ENCODE measurements around the gene GRIK1. TPM values are rescaled to one million over a fixed set of nuclear protein-coding genes. Genes with fewer than 3 reads are reported as not detected.

The GRIK1 gene
- total RNA-seq, 2 donors from 2014 or later: not detected

DNA sequence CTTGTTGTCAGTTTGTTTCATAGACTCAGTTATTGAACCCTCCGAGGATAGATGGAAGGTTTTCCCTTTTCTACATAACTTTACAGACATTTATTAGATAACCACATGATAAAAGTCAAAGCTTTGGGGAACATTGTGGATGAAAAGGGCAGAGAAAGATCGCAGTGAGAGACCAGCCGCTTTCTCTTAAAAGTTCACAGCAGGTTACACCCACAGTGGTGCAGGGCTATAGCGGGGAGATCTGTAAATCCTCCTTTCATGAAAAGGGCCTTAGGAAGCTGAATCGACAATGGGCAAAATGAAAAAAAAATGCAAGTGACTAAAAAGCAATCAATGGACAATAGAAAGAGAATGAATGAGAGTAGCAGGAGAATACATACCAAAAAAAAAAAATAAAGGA lies 218.6 kb downstream of the GRIK1 start:
- H3K36me3 Mint-ChIP-seq (ENCODE audit: low read depth): no peaks in the 10 kb centered on the region
- WGBS, 2 experiments (ENCODE audit: insufficient coverage in 1 of 2, insufficient read length in 1 of 2): 29 to 53% methylated on average over 4 of the region's 5 CpGs
- H3K36me3 ChIP-seq (ENCODE audit: control insufficient read depth, insufficient read depth, low read length): no peaks in the 10 kb centered on the region
- H3K4me1 ChIP-seq (ENCODE audit: control insufficient read depth, insufficient read depth, low read length): peaks cover 10% of the 10 kb centered on the region
- H3K9me3 Mint-ChIP-seq: peaks cover 10% of the 10 kb centered on the region
- H3K27me3 Mint-ChIP-seq (ENCODE audit: insufficient read depth): no peaks in the 10 kb centered on the region
- H3K4me1 Mint-ChIP-seq: peaks cover 24% of the 10 kb centered on the region
- no peak overlapping the region for H3K9ac ChIP-seq (ENCODE audit: extremely low read depth, low read length, poor library complexity, severe bottlenecking)
- no peak for DNase-seq
- no peak overlapping the region for H3K4me3 Mint-ChIP-seq
- TF ChIP-seq, protein P1, sequence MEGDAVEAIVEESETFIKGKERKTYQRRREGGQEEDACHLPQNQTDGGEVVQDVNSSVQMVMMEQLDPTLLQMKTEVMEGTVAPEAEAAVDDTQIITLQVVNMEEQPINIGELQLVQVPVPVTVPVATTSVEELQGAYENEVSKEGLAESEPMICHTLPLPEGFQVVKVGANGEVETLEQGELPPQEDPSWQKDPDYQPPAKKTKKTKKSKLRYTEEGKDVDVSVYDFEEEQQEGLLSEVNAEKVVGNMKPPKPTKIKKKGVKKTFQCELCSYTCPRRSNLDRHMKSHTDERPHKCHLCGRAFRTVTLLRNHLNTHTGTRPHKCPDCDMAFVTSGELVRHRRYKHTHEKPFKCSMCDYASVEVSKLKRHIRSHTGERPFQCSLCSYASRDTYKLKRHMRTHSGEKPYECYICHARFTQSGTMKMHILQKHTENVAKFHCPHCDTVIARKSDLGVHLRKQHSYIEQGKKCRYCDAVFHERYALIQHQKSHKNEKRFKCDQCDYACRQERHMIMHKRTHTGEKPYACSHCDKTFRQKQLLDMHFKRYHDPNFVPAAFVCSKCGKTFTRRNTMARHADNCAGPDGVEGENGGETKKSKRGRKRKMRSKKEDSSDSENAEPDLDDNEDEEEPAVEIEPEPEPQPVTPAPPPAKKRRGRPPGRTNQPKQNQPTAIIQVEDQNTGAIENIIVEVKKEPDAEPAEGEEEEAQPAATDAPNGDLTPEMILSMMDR (conservative IDR thresholded peaks at IDR 0.05): no peak
- no peak overlapping the region for H3K27ac ChIP-seq (ENCODE audit: low read depth, low read length)
- peaks cover 14% of the 10 kb centered on the region for H3K9me3 ChIP-seq (ENCODE audit: control insufficient read depth, low read length)
- no peak overlapping the region for H3K27ac Mint-ChIP-seq
- no peak overlapping the region for H3K4me3 ChIP-seq (ENCODE audit: low read length)
- H3K27me3 ChIP-seq (ENCODE audit: control insufficient read depth, insufficient read depth, low read length, poor library complexity, severe bottlenecking): no peaks in the 10 kb centered on the region

DNA sequence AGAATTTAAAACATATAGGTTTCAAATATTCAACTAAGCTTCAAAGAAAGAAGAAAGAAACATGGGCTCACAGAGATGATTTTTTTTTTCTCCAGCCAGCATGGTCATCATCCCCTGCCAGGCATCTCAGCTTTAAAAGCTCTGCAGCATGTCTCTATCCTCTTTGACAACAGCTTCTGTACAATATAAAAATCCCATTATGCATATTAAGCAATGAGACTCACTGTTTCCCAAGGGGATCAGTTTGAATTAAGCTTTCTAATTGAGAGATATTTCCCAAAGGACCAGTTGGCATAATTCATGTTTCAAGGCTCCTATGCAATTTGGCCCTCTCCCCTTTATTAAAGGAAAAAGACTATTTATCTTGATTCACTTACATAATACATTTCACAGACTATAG lies 220.3 kb downstream of the GRIK1 start:
- Histone ChIP-seq H3K4me1 (ENCODE audit: control insufficient read depth, insufficient read depth, low read length) (peaks cover 10% of the 10 kb centered on the region), H3K4me3 (ENCODE audit: low read length) (no peak overlapping the region), H3K9me3 (ENCODE audit: control insufficient read depth, low read length) (peaks cover 18% of the 10 kb centered on the region), H3K27ac (ENCODE audit: low read depth, low read length) (no peak overlapping the region), H3K27me3 (ENCODE audit: control insufficient read depth, insufficient read depth, low read length, poor library complexity, severe bottlenecking) (no peaks in the 10 kb centered on the region), H3K9ac (ENCODE audit: extremely low read depth, low read length, poor library complexity, severe bottlenecking) (no peak overlapping the region), H3K36me3 (ENCODE audit: control insufficient read depth, insufficient read depth, low read length) (no peaks in the 10 kb centered on the region)
- Mint-ChIP-seq H3K4me3 (no peak overlapping the region), H3K4me1 (peaks cover 10% of the 10 kb centered on the region), H3K27ac (no peak overlapping the region), H3K27me3 (ENCODE audit: insufficient read depth) (no peaks in the 10 kb centered on the region), H3K9me3 (peaks cover 12% of the 10 kb centered on the region), H3K36me3 (ENCODE audit: low read depth) (no peaks in the 10 kb centered on the region)
- TF ChIP-seq, protein P1 (conservative IDR thresholded peaks at IDR 0.05): no peak
- no peak for DNase-seq

GRCh38 chr21:29718081-29718815 lies 221.5 kb downstream of the GRIK1 start:
- DNase-seq: no peak
- Histone ChIP-seq H3K27ac (ENCODE audit: low read depth, low read length) (no peak overlapping the region), H3K36me3 (ENCODE audit: control insufficient read depth, insufficient read depth, low read length) (no peaks in the 10 kb centered on the region), H3K9me3 (ENCODE audit: control insufficient read depth, low read length) (peaks cover 18% of the 10 kb centered on the region), H3K4me1 (ENCODE audit: control insufficient read depth, insufficient read depth, low read length) (peaks cover 10% of the 10 kb centered on the region), H3K9ac (ENCODE audit: extremely low read depth, low read length, poor library complexity, severe bottlenecking) (no peak overlapping the region), H3K4me3 (ENCODE audit: low read length) (no peak overlapping the region), H3K27me3 (ENCODE audit: control insufficient read depth, insufficient read depth, low read length, poor library complexity, severe bottlenecking) (no peaks in the 10 kb centered on the region)
- H3K27me3 Mint-ChIP-seq (ENCODE audit: insufficient read depth): no peaks in the 10 kb centered on the region
- H3K4me1 Mint-ChIP-seq: peaks cover 10% of the 10 kb centered on the region
- no peak overlapping the region for H3K27ac Mint-ChIP-seq
- H3K9me3 Mint-ChIP-seq: peaks cover 12% of the 10 kb centered on the region
- WGBS, 2 experiments (ENCODE audit: insufficient coverage in 1 of 2, insufficient read length in 1 of 2): 80 to 87% methylated on average over 1 to 3 of the region's 3 CpGs
- no peaks in the 10 kb centered on the region for H3K36me3 Mint-ChIP-seq (ENCODE audit: low read depth)
- no peak overlapping the region for H3K4me3 Mint-ChIP-seq
- TF ChIP-seq, protein P1 (conservative IDR thresholded peaks at IDR 0.05): no peak
